GM19324 (cell line): ENCODE data around the gene NECTIN3.

Source experiments
- ATAC-seq: cut with Tn5 transposase; IDR thresholded peaks from one replicate; pipeline ENCODE4 v1.9.1; 2021; ENCODE audit warnings: mild to moderate bottlenecking, moderate library complexity; ENCODE audit not compliant: unreplicated experiment, low FRiP score

The NECTIN3 gene

DNA sequence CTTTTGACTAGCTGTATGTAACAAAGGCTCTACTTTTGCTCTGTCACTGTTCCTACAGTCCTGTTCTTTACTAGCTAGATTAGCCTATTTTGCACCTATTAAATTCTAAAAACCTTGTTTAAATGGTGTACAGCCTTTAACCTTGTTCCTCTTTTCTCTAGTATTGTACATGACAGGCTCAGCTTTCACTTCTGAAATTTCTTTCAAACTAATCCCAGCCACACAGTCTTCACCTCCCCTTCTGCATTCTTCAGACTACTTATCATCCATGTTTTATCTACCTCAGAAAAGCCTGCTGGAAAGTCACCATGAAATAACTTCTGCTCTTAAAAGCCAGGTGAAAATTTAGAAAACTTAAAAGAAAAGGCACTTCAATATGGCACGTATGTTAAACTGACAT, 122.4 kb downstream of the NECTIN3 start:
- ATAC-seq: peak; percentile 64

DNA sequence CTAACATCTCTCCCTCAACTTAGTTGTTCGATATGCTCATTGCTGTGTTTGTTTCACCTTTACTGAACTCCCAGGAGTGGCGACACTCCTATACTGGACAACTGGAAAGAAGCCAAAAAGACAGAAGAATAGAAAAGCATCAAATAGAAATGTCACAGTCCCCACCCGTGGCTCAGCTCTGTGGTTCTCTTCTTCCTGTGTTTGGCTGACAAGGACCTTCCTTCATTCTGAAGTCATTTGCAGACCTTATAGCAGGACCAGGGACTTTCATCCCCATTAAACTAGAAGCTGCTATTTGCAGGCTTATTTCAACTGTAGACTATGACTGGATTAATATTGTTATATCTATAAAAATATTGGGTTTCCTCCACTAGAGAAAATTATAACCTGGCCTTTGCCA, 125.9 kb downstream of the NECTIN3 start:
- no peak for ATAC-seq

DNA sequence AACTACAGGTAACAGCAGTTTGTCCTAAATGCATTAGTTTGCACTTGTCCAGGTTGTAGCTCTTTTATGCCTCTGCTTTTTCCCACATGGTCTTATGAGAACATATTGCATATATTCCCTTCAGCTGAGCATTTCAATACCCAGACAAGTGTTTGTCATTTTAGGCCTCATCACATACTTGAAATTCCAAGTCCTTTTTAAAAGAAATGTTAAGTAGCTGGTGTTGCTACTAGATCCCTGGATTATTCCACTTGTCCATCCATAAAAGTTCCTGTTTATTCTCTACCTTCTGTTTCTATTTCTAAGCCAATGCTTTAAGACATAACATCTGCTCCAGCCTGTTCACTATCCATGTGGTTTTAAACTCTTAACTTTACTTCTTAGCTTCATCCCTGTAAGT, 128.4 kb downstream of the NECTIN3 start:
- ATAC-seq: no peak

DNA sequence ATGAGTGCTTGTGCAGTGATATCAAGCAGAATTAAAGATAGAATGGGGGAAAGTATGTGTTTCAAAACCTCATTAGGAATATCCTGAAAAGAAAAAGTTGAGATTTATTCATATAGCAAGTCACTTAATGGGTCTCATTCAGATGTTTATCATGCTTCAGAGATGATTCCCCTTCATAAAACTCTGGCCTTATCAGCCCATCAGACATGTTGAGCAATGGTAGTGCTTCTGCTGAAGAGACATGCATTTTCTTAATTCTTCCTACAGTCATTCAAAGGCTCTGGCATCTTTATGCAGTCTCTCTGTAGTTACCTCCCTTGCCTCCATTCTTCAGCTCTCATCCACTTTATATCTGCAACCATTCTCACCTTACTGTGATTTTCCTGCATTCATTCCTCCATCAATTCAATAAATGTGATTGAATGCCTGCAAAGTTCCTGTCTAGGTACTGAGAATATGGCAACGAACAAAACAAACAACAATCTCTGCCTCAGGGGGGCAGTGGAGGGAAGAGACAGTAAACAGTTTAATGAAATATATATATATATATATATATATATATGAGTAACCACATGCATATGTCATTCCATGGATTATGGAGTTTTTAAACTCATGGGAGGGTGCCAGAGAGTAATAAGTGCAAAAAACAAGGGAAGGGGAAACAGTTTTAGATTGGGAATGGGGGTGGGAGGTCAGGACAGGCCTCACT, 138.5 kb downstream of the NECTIN3 start:
- ATAC-seq: no peak

DNA sequence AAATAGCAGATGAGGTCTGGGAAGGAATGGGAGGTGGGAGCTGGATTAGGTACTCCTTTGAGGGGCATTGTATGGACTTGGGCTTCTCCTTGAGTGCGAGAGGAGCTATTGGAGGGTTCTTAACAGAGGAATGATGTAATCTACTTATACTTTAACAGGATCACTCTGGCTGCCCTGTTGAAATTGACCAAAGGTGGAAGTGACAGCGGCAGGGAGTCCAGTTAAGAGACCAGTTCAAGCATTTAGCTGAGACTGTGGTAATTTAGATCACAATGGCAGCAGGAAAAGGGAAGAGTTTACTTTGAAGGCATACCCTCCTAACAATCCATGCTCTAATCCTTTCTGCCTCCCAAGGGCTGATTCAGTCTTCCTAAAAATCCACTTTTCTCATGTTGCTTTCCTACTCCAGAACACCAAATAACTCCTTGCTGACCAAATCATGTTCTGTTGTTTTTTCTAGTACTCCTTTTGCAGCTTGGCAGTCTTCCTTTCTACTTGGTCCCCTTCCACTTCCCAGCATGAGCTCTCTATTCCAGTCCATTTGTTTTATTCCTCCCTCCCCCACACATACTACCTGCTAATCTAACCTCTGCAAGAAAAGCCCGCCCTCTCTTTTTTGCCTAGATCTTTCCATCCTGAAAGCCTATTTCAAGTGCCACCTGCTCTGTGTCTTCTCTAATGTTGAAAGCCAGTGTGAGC, 139.4 kb downstream of the NECTIN3 start:
- no peak for ATAC-seq

DNA sequence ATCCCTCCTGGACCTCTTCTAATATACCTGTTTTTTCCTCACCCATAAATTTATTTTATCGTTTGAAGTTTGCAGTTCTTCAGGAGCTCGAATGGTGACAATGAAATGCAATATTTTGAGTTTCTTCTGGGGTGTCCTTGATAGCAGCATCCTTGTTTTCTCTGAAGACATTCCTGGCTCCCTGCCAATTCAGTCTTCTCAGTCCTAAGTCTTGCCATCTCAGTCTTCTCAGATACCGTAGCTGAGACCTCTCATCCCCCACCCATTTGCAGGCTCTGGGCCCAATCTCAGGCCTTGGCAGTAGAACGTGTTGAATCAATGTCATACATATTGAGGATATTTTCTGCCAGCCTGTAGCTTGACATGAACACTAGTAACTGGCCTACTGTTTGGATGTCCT, 140.9 kb downstream of the NECTIN3 start:
- ATAC-seq: no peak

DNA sequence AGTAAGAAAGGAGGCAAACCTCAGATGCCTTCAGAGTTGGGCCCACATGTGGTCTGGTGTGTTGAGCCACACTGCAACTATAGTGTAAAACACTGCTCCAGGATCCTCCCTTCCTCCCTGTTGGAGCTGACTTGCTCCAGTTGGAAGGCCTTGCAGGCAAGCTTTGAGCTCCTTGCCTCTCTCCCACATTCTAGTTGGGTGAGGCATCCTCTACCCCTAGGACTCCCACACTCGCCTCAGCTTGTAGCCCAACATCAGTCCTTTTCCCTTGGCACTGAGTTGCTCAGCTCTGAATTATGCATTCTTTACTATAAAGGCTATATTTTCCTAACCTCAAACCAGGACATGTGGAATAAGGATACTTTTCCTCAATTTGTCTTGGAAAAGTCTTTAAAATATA, 143.9 kb downstream of the NECTIN3 start:
- no peak for ATAC-seq

DNA sequence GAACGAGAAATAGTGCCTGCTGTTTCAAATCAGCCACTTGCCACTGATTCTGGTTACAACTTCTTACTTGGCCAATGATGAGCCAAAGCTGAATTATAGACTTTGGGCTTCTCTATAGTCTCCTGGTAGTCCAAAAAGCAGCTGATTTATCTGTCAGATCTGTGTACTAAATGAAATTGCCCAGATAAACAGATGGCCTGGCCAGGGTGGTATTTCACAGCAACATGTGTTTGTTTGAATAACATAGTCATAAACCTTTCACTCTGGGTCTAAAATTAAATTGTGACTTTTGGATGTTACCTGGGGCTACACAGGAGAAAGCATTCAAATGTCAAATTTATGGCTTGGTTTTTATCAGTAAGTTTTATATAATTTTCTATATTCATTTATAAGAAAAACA, 147.0 kb downstream of the NECTIN3 start:
- ATAC-seq: no peak

DNA sequence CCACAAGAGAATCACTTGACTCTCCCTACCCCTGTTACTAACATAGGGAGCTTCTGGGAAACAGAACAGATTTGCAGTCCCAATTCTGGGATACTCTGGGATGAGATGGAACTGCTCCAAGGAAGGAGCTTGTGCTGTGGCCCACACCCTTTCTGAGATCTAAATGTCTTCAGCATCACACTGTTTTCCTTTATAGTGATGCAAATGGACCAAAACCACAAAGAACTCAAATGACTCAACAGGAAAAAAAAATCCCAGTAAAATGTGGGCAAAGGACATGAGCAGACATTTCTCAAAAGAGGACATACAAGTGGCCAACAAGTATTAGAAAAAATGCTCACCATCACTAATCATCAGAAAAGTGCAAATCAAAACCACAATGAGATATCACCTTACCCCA, 155.6 kb downstream of the NECTIN3 start:
- ATAC-seq: no peak

DNA sequence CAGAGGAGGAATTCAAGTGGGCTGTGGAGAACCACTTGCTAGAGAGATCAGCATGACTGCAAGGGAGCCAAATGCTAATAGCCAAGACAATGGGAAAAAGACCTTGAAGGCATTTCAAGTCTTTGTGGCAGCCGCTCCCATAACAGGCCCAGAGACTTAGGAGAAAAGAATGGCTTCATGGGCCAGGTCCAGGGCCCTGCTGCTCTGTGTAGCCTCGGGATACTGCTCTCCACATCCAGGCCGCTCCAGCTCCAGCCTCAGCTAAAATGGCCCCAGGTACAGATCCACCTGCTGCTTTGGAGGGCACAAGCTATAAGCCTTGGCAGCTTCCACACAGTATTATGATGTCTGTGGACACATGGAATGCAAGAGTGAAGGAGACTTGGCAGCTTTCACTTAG, 157.7 kb downstream of the NECTIN3 start:
- ATAC-seq: no peak

DNA sequence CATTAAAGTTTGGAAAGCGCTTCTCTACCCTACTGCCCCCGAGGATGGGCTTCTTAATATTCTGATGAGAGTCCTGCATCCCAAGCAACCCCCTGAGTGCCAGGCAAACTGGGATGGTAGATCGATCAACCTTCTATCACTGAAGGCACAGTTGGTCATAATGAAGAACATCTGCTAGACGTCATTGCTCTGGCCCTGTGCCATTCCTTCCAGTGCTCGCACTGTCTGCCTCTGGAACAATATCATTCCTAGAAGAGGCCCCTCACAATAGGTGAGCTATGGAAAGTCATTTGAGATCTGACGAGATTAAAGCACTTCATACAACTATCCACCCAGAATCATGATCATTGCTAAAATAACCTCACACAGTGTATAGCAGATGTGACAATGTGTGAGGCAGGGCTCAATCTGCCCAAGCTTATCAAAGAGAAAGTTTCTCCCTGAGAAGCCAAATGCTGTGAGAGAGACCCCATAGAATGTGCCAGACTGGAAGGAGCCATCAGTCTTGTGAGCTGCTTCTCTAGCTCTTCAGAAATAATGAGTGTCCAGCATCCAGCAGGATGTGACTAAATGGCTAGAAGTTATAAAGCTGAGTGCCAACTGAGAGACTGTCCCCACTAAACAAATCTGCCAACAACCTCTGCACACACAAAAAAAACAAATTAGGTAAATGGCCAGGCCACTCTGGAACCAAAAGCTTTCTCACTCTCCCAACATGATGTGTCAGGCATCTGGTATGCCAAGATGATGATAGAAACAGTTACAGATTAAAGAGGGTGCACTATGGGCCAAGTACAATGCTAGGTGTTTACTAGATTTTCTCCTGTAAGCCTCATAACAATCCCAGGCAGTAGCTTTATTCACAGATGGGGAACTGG, 165.5 kb downstream of the NECTIN3 start:
- ATAC-seq: no peak

DNA sequence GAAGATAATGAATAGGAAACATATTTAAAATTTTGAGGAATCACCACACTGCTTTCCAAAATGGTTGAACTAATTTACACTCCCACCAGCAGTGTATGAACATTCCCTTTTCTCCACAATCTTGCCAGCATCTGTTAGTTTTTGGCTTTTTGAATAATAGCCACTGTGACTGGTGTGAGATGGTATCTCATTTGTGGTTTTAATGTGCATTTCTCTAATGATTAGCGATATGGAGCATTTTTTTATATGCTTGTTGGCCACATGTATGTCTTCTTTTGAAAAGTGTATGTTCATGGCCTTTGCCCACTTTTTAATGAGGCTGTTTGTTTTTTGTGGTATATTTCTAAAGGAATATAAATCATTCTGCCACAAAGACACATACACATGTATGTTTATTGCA, 166.3 kb downstream of the NECTIN3 start:
- no peak for ATAC-seq

DNA sequence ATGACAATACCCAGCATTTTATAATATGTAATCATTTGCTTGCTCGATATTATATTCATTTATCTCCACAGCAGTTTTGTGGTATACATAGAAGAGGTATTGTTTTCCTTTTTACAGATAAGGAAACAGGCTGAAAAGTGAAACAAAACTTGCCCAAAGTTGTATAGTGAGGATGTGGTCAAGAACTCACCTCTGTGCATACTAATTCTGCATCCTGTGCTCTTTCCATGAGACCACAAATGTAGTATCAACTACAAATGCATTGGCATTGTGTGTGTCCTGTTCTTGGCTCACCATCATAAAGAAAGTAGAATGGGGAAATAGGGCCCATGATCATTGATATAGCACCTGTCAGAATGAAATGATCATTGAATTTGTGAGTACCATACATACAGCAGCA, 167.3 kb downstream of the NECTIN3 start:
- ATAC-seq: peak; percentile 96

DNA sequence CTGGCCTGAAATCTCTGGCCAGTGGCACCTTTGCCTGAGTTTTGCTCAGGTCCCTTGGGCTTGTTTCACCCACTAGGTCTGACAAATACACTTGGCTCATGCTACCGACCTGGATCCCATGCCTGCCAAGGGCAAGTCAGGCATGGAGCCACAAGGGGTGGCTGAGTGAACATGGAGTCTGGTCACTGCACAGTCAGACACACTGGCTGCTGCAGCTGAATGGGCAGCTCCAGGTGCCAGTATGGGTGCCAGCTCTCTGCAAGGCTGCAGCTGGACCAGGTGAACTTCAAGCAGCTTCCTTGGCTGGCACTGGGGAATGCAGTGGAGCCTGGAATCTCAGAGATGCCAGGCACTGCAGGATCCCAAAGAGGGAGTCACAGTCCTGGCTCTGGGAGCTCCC, 170.3 kb downstream of the NECTIN3 start:
- ATAC-seq: no peak
